NT2/D1 (cell line): ENCODE measurements around the gene PDS5A.

Experiments used
- SUZ12 ChIP-seq: IDR thresholded peaks from 2 replicates; pipeline ENCODE4 v1.6.1; 2011; ENCODE audit not compliant: insufficient read length, insufficient read depth; ENCODE audit errors: extremely low read depth
- ZNF274 ChIP-seq: IDR thresholded peaks from 2 replicates; pipeline ENCODE4 v1.6.1; 2011; ENCODE audit warnings: mild to moderate bottlenecking, low read depth, low read length

GRCh38 chr4:39937683-39938268, 39.9 kb downstream of the PDS5A start:
- TF ChIP-seq ZNF274 (no peak), SUZ12 (no peak)
